Ishikawa (cell line): ENCODE measurements around the gene SFXN2.

ENCODE experiments used
- CREB1 ChIP-seq: IDR thresholded peaks from 2 replicates; pipeline ENCODE4 v1.6.1; 2012; ENCODE audit warnings: low read depth
- RAD21 ChIP-seq: IDR thresholded peaks from 2 replicates; pipeline ENCODE4 v1.6.1; 2012; ENCODE audit warnings: low read depth
- YY1 ChIP-seq: IDR thresholded peaks from 2 replicates; pipeline ENCODE4 v1.6.1; 2012; ENCODE audit warnings: low read depth
- ZBTB7A ChIP-seq: IDR thresholded peaks from 2 replicates; pipeline ENCODE4 v1.6.1; 2012; ENCODE audit warnings: low read depth
- TF ChIP-seq, protein P1 (sequence below): IDR thresholded peaks from 2 replicates; pipeline ENCODE4 v1.6.1; 2012; ENCODE audit warnings: low read depth, mild to moderate bottlenecking

DNA sequence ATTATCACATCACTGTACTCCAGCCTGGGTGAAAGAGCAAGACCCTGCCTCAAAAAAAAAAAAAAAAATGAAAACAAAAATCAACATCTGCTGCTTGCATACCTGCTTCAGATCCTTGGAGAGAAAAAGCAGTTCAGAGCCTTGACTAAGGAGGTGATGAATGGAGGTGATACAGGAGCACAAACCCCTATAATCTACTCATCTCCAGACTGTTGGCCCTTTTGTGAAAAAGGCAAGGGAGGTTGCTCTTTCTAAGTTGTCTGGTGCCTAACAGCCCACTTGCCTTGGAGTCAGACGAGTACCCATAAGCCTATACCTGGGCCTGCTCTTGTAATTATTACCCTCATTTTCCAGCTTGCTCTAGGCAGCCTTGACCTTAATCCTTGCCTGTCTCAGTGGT is 1.4 kb downstream of the SFXN2 start:
- TF ChIP-seq YY1: no peak
- TF ChIP-seq, protein P1, sequence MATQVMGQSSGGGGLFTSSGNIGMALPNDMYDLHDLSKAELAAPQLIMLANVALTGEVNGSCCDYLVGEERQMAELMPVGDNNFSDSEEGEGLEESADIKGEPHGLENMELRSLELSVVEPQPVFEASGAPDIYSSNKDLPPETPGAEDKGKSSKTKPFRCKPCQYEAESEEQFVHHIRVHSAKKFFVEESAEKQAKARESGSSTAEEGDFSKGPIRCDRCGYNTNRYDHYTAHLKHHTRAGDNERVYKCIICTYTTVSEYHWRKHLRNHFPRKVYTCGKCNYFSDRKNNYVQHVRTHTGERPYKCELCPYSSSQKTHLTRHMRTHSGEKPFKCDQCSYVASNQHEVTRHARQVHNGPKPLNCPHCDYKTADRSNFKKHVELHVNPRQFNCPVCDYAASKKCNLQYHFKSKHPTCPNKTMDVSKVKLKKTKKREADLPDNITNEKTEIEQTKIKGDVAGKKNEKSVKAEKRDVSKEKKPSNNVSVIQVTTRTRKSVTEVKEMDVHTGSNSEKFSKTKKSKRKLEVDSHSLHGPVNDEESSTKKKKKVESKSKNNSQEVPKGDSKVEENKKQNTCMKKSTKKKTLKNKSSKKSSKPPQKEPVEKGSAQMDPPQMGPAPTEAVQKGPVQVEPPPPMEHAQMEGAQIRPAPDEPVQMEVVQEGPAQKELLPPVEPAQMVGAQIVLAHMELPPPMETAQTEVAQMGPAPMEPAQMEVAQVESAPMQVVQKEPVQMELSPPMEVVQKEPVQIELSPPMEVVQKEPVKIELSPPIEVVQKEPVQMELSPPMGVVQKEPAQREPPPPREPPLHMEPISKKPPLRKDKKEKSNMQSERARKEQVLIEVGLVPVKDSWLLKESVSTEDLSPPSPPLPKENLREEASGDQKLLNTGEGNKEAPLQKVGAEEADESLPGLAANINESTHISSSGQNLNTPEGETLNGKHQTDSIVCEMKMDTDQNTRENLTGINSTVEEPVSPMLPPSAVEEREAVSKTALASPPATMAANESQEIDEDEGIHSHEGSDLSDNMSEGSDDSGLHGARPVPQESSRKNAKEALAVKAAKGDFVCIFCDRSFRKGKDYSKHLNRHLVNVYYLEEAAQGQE: no peak
- no peak for TF ChIP-seq ZBTB7A
- no peak for TF ChIP-seq RAD21
- no peak for TF ChIP-seq CREB1
